ENCODE measurements around the gene SCN4B. TPM values are rescaled to one million over a fixed set of nuclear protein-coding genes. Genes with fewer than 3 reads are reported as not detected.

SCN4B gene
- total RNA-seq, 1 donor from 2014 or later = 2.1 TPM

DNA sequence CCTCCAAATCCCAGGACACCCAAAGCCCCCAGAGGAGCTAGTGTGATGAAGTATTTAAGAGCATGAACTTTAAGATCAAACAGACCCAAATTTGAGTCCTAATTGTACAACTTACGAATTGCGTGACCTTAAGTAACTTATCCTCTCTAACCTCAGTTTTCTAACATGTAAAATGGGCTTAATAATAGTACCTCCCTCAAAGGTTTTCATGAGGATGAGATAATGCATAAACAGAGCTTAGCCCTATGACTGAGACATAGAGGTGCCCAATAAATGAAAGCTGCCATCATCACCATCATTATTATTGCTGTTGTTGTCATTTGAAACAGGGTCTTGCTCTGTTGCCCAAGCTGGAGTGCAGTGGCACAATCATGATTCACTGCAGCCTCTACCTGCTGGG, 14.6 kb upstream of the SCN4B start:
- H3K36me3 ChIP-seq (ENCODE audit: control insufficient read depth in 3 of 3, insufficient read depth in 3 of 3, low read length in 3 of 3) = peaks cover 0 to 12% (median 4%) of the 10 kb centered on the region in 3 donors
- no peak overlapping the region for H3K9ac ChIP-seq (ENCODE audit: low read depth in 1 of 3, low read length in 3 of 3)
- H3K4me1 ChIP-seq (ENCODE audit: control insufficient read depth in 3 of 3, insufficient read depth in 3 of 3, low read length in 3 of 3) = peaks cover 5 to 19% (median 18%) of the 10 kb centered on the region in 3 donors
- peaks cover 0 to 12% (median under 1%) of the 10 kb centered on the region in 3 donors for H3K27me3 ChIP-seq (ENCODE audit: control insufficient read depth in 3 of 3, insufficient read depth in 3 of 3, low read length in 3 of 3)
- no peaks in the 10 kb centered on the region for H3K9me3 ChIP-seq (ENCODE audit: control insufficient read depth in 3 of 3, low read length in 3 of 3)
- no peak overlapping the region for H3K4me3 ChIP-seq (ENCODE audit: low read length in 3 of 3)
- H3K27ac ChIP-seq (ENCODE audit: low read depth, low read length) = no peak overlapping the region

DNA sequence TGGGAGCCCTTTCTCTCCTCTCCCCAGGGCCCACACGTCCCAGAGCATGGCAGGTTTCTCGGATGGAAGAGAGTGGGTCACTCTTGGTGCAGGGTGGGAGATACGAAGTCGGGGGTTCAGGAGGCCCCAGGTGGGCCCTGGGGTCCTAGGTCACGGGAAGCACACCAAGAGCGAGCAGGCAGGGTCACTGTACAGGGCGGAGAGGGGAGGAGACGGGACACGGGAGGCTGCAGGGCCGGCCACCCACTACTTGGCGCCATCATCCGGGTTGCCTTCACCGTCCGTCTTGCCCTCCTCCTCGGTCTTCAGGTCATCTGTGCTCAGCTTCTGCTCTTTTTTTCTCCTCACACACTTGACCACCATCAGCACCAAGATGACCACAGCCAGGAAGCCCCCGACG, 14.0 kb upstream of the SCN4B start:
- H3K27me3 ChIP-seq (ENCODE audit: control insufficient read depth in 3 of 3, insufficient read depth in 3 of 3, low read length in 3 of 3) = peaks cover 0 to 12% (median 5%) of the 10 kb centered on the region in 3 donors

DNA sequence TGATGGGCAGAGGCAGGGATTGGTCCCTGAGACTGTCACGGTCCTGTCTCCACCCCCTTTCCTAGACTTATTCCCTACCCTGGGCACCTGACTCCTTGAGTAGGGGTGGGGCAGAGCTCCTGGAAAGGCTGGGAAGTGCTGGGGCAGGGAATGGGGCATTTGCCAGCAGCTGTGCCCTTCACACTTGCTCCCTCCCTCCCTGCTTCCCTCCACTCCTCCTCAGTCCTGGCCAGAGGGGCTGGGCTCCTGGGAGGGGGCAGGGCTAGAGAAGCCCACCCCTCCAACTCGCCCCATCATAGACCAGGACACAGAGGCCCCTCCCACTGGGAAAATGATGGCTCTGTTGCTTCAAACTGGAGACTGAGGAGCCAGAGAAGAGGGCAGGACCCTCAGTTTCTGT, 12.3 kb upstream of the SCN4B start:
- Histone ChIP-seq H3K4me1 (ENCODE audit: control insufficient read depth in 3 of 3, insufficient read depth in 3 of 3, low read length in 3 of 3) (peaks cover 0 to 5% (median 0%) of the 10 kb centered on the region in 3 donors), H3K27ac (ENCODE audit: low read depth, low read length) (no peak overlapping the region), H3K27me3 (ENCODE audit: control insufficient read depth in 3 of 3, insufficient read depth in 3 of 3, low read length in 3 of 3) (peaks cover 0 to 5% (median 5%) of the 10 kb centered on the region in 3 donors), H3K4me3 (ENCODE audit: low read length in 3 of 3) (no peak overlapping the region), H3K9ac (ENCODE audit: low read depth in 1 of 3, low read length in 3 of 3) (no peak overlapping the region), H3K9me3 (ENCODE audit: control insufficient read depth in 3 of 3, low read length in 3 of 3) (no peaks in the 10 kb centered on the region), H3K36me3 (ENCODE audit: control insufficient read depth in 3 of 3, insufficient read depth in 3 of 3, low read length in 3 of 3) (peaks cover 0 to 12% (median 4%) of the 10 kb centered on the region in 3 donors)

More for the DNA sequence above, 14.0 kb upstream of the SCN4B start:
- H3K27ac ChIP-seq (ENCODE audit: low read depth, low read length) = no peak overlapping the region
- peaks cover 5 to 14% (median 12%) of the 10 kb centered on the region in 3 donors for H3K4me1 ChIP-seq (ENCODE audit: control insufficient read depth in 3 of 3, insufficient read depth in 3 of 3, low read length in 3 of 3)
- no peaks in the 10 kb centered on the region for H3K9me3 ChIP-seq (ENCODE audit: control insufficient read depth in 3 of 3, low read length in 3 of 3)
- no peak overlapping the region for H3K4me3 ChIP-seq (ENCODE audit: low read length in 3 of 3)
- H3K36me3 ChIP-seq (ENCODE audit: control insufficient read depth in 3 of 3, insufficient read depth in 3 of 3, low read length in 3 of 3) = peaks cover 0 to 12% (median 4%) of the 10 kb centered on the region in 3 donors
- no peak overlapping the region for H3K9ac ChIP-seq (ENCODE audit: low read depth in 1 of 3, low read length in 3 of 3)

DNA sequence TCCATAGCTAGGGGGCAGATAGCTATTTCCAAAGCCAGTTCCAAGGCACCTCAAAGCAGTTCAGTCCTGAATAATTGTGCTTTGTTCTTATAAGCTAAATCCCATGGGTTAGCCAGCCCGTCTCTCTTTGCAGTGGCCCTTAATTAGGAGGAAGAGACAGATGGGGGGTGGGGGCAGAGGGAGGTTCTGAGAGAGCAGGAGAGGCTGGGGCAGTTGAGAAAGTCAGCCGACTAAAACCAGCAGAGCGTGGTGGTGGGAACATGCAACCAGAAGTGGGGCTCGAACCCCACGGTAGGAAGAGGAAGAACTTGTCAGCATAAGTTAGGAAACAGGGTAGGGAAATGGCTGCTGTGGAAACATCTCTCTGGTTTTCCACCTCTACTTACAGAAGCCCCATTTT, 10.9 kb upstream of the SCN4B start:
- no peaks in the 10 kb centered on the region for H3K4me1 ChIP-seq (ENCODE audit: control insufficient read depth in 3 of 3, insufficient read depth in 3 of 3, low read length in 3 of 3)
- H3K9me3 ChIP-seq (ENCODE audit: control insufficient read depth in 3 of 3, low read length in 3 of 3) = no peaks in the 10 kb centered on the region
- H3K27ac ChIP-seq (ENCODE audit: low read depth, low read length) = no peak overlapping the region
- peaks cover 0 to 12% (median 4%) of the 10 kb centered on the region in 3 donors for H3K36me3 ChIP-seq (ENCODE audit: control insufficient read depth in 3 of 3, insufficient read depth in 3 of 3, low read length in 3 of 3)
- H3K27me3 ChIP-seq (ENCODE audit: control insufficient read depth in 3 of 3, insufficient read depth in 3 of 3, low read length in 3 of 3) = peaks cover 0 to 5% (median 0%) of the 10 kb centered on the region in 3 donors
- no peak overlapping the region for H3K9ac ChIP-seq (ENCODE audit: low read depth in 1 of 3, low read length in 3 of 3)
- no peak overlapping the region for H3K4me3 ChIP-seq (ENCODE audit: low read length in 3 of 3)

DNA sequence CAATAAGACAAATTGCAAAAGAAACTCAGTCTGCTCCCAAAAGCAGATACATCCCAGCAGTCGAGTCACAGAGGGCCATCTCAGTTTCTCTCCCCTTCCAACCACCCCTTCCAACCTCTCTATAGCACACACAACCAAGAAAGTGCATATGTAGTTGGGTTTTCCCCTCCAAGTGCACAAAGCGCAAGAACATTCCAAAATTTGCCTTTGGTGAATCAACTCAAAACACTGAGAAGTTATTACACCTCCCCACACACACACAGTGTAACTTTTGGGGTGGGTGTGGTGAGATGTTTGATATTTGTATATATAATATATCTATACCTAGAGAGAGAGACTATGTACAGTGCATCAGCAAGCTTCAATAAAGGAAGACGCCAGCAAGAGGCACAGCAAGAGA, 10.2 kb upstream of the SCN4B start:
- Histone ChIP-seq H3K4me1 (ENCODE audit: control insufficient read depth in 3 of 3, insufficient read depth in 3 of 3, low read length in 3 of 3) (no peaks in the 10 kb centered on the region), H3K4me3 (ENCODE audit: low read length in 3 of 3) (no peak overlapping the region), H3K36me3 (ENCODE audit: control insufficient read depth in 3 of 3, insufficient read depth in 3 of 3, low read length in 3 of 3) (peaks cover 0 to 9% (median 4%) of the 10 kb centered on the region in 3 donors), H3K9me3 (ENCODE audit: control insufficient read depth in 3 of 3, low read length in 3 of 3) (no peaks in the 10 kb centered on the region), H3K27me3 (ENCODE audit: control insufficient read depth in 3 of 3, insufficient read depth in 3 of 3, low read length in 3 of 3) (peaks cover 0 to 5% (median 5%) of the 10 kb centered on the region in 3 donors), H3K27ac (ENCODE audit: low read depth, low read length) (no peak overlapping the region), H3K9ac (ENCODE audit: low read depth in 1 of 3, low read length in 3 of 3) (no peak overlapping the region)

DNA sequence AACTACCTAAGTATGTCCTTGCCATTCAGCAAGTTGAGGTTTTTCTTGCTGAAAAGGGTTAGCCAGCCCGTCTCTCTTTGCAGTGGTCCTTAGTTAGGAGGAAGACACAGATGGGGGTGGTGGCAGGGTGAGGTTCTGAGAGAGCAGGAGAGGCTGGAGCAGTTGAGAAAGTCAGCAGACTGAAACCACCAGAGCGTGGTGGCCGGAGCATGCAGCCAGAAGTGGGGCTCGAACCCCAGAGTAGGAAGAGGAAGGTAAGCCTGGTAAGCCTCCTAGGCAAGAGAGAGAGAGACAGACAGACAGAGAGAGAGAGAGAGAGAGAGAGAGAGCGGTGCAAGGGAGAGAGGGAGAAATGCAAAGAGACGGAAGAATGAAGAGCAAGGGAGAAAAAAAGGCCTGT, 9.2 kb upstream of the SCN4B start:
- no peak overlapping the region for H3K4me3 ChIP-seq (ENCODE audit: low read length in 3 of 3)
- no peaks in the 10 kb centered on the region for H3K9me3 ChIP-seq (ENCODE audit: control insufficient read depth in 3 of 3, low read length in 3 of 3)
- peaks cover 0 to 2% (median 0%) of the 10 kb centered on the region in 3 donors for H3K36me3 ChIP-seq (ENCODE audit: control insufficient read depth in 3 of 3, insufficient read depth in 3 of 3, low read length in 3 of 3)
- H3K4me1 ChIP-seq (ENCODE audit: control insufficient read depth in 3 of 3, insufficient read depth in 3 of 3, low read length in 3 of 3) = peaks cover 4 to 7% (median 6%) of the 10 kb centered on the region in 3 donors
- no peak overlapping the region for H3K9ac ChIP-seq (ENCODE audit: low read depth in 1 of 3, low read length in 3 of 3)
- H3K27ac ChIP-seq (ENCODE audit: low read depth, low read length) = no peak overlapping the region
- peaks cover 6 to 13% (median 11%) of the 10 kb centered on the region in 3 donors for H3K27me3 ChIP-seq (ENCODE audit: control insufficient read depth in 3 of 3, insufficient read depth in 3 of 3, low read length in 3 of 3)

DNA sequence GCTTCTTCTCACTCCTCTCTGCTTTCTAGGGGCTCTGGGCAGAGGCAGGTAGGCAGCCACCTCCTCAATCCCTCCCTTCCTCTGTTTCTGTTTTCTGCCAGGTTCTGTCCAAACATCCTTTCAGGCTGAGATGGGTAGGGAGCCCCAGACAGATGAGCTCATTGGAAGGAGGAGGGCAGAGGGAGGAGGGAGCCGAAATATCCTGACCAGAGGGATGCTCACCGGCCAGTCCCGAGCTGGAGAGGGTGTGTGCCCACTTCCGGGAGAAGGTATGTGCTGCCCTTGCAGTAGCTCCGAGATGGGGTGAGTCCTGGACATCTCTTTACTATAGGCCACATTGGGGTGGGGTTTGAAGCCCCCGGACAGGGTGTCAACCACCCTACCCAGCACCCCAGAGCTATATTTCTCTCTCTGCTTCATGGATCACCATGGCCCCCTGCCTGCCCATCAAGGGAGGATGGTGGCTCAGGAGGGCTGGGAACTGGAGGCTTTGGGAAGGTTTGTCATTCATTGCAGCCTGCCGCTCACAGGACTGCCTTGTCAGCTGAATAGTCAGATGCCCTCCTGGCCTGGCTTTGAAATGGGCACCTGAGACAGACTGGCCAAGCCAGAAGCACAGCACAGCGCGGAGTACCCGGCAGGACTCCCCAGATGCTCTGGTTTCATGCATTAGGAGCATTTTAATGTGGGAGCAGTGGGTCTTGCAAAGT, 4.7 kb upstream of the SCN4B start:
- H3K4me3 ChIP-seq (ENCODE audit: low read length in 3 of 3) = no peak overlapping the region
- peak overlapping the region in 1 of 3 donors; percentile 16 for H3K9ac ChIP-seq (ENCODE audit: low read depth in 1 of 3, low read length in 3 of 3)
- H3K36me3 ChIP-seq (ENCODE audit: control insufficient read depth in 3 of 3, insufficient read depth in 3 of 3, low read length in 3 of 3) = no peaks in the 10 kb centered on the region
- no peak overlapping the region for H3K27ac ChIP-seq (ENCODE audit: low read depth, low read length)
- no peaks in the 10 kb centered on the region for H3K9me3 ChIP-seq (ENCODE audit: control insufficient read depth in 3 of 3, low read length in 3 of 3)
- H3K4me1 ChIP-seq (ENCODE audit: control insufficient read depth in 3 of 3, insufficient read depth in 3 of 3, low read length in 3 of 3) = peaks cover 36 to 44% (median 39%) of the 10 kb centered on the region in 3 donors
- H3K27me3 ChIP-seq (ENCODE audit: control insufficient read depth in 3 of 3, insufficient read depth in 3 of 3, low read length in 3 of 3) = peaks cover 24 to 46% (median 34%) of the 10 kb centered on the region in 3 donors

DNA sequence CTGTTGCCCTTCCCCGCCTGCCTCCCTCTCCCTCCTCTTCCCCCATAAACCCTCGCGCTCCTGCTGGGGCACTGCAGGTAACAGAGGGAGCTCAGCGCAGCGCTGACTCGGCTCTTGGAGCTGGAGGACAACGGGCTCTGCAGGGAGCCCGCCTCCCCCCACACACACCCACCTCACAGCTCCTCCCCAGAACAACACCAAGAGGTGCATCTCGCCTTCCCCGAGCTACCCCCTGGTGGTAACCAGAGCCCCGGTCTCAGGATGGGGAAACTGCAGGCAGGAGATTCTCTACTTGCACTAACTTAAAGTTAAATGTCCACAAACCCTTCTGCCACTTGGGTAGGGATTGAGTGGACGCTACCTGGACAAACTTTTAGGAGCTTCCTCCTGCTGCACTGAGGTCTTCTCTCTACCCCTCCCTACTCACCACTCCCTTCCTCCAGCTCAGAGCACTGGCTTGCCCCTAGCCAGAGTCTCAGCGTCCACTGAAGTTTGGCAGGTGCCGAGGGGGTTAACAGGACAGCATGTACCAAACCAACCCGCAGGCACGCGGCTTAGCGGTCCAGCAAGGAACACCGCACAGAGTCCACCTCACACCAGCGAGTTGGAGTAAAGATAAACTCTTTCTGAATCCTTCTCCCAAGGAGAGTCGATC, 4.0 kb upstream of the SCN4B start:
- Histone ChIP-seq H3K36me3 (ENCODE audit: control insufficient read depth in 3 of 3, insufficient read depth in 3 of 3, low read length in 3 of 3) (no peaks in the 10 kb centered on the region), H3K27ac (ENCODE audit: low read depth, low read length) (no peak overlapping the region), H3K27me3 (ENCODE audit: control insufficient read depth in 3 of 3, insufficient read depth in 3 of 3, low read length in 3 of 3) (peaks cover 31 to 48% (median 39%) of the 10 kb centered on the region in 3 donors), H3K9ac (ENCODE audit: low read depth in 1 of 3, low read length in 3 of 3) (peak overlapping the region in 1 of 3 donors; percentile 16), H3K9me3 (ENCODE audit: control insufficient read depth in 3 of 3, low read length in 3 of 3) (no peaks in the 10 kb centered on the region), H3K4me1 (ENCODE audit: control insufficient read depth in 3 of 3, insufficient read depth in 3 of 3, low read length in 3 of 3) (peaks cover 42 to 51% (median 46%) of the 10 kb centered on the region in 3 donors), H3K4me3 (ENCODE audit: low read length in 3 of 3) (peak overlapping the region in 1 of 3 donors; percentile 17)

DNA sequence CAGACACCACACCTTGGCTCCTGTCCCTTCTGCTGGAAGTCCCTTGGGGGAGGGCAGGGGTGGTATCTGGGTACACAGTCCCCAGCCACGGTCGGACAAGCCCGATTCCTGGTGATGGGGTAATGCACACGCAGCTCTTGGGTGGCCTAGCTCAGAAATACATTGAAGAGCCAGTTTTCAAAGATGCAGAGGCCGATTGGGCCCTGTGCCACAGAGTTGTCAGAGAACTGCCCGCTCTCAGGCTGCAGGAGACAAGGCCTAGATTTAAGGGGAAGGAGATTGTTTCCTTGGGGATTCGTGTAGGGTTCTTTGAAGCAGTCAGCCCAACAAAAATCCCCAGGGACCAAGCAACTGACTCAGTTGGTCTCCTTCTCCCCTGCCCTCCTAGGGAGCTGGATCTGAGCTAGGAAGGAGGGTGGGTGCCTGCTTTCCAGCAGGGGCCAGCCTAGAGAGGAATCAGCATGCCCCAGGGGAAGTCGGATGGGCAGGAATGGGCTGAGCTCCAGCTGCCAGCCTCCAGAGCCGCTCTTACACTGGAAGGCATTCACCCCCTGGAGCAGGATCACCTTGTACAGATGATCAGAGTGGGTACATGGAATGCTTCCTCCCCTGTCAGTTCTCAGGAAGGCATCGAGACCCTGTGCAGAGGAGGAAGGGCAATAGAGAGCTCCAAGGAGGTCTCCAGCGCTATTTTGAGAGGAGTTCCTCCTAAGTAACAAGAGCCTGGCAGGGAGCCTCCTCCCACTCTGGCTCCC, 3.3 kb upstream of the SCN4B start:
- Histone ChIP-seq H3K27ac (ENCODE audit: low read depth, low read length) (no peak overlapping the region), H3K9me3 (ENCODE audit: control insufficient read depth in 3 of 3, low read length in 3 of 3) (no peaks in the 10 kb centered on the region), H3K27me3 (ENCODE audit: control insufficient read depth in 3 of 3, insufficient read depth in 3 of 3, low read length in 3 of 3) (peaks cover 37 to 48% (median 39%) of the 10 kb centered on the region in 3 donors), H3K9ac (ENCODE audit: low read depth in 1 of 3, low read length in 3 of 3) (peak overlapping the region in 1 of 3 donors; percentile 40), H3K36me3 (ENCODE audit: control insufficient read depth in 3 of 3, insufficient read depth in 3 of 3, low read length in 3 of 3) (no peaks in the 10 kb centered on the region), H3K4me1 (ENCODE audit: control insufficient read depth in 3 of 3, insufficient read depth in 3 of 3, low read length in 3 of 3) (peaks cover 46 to 56% (median 52%) of the 10 kb centered on the region in 3 donors), H3K4me3 (ENCODE audit: low read length in 3 of 3) (peak overlapping the region in 1 of 3 donors; percentile 17)
